ENCODE measurements around the gene CCDC6. TPM values are rescaled to one million over a fixed set of nuclear protein-coding genes. Genes with fewer than 3 reads are reported as not detected.
A peak's percentile ranks its signal among the peaks of the same experiment; 100 is the strongest.

The CCDC6 gene
- total and polyA plus RNA-seq, 9 of the 15 experiments (the other 6 are each of a cell fraction or from before 2014, with no cell fraction given), result 10.4 to 41.0 (median 20.9) TPM

GRCh38 chr10:59905066-59905730, 1.2 kb downstream of the CCDC6 start (continued):
- TF ChIP-seq AFF4 (CRISPR knock-in tag; IDR thresholded peaks at IDR 0.05) (no peak), SIX5 (IDR thresholded peaks at IDR 0.05; ENCODE audit: borderline replicate concordance in 1 of 2, insufficient read depth in 1 of 2, low read depth in 1 of 2, low read length in 2 of 2) (peak in 1 of 2 experiments; percentile 8; a peak in 1 of 4 replicates), MCM2 (IDR thresholded peaks at IDR 0.05; ENCODE audit: low read depth) (no peak)

GRCh38 chr10:59904426-59905065, 1.8 kb downstream of the CCDC6 start:
- no peaks in the 10 kb centered on the region for H3K9me3 ChIP-seq (replicated peaks; ENCODE audit: control insufficient read depth, insufficient read depth, low read depth, low read length)
- in situ Hi-C loops (cut with MboI) (no loop called here), intact Hi-C loops (cut with micrococcal nuclease) (loop anchor here (5.0 kb wide), 1 partner anchor 128 kb away; no protein-coding TSS in a partner anchor)
- peak in 1 of 4 experiments; percentile 41 for DNase-seq (ENCODE audit: extremely low read depth in 1 of 4, low spot score in 3 of 4)
- H2AFZ ChIP-seq (ENCODE audit: low read depth, low read length), result no peak overlapping the region
- WGBS (ENCODE audit: insufficient coverage, low coverage, missing lambda C conversion rate), result 43% methylated on average over 7 of the region's 7 CpGs
- peak overlapping the region; percentile 89 for H3K4me2 ChIP-seq (ENCODE audit: insufficient read depth, low read length)
- H3K9me1 ChIP-seq (ENCODE audit: control insufficient read depth, insufficient read depth, low read length), result no peaks in the 10 kb centered on the region
- H3K9ac ChIP-seq (ENCODE audit: insufficient read depth in 1 of 2, low read depth in 2 of 2, low read length in 2 of 2), result peak overlapping the region; percentile 31 to 79; a peak in 3 of 4 replicates
- peaks cover 18 to 33% of the 10 kb centered on the region in 2 experiments for H3K4me1 ChIP-seq (replicated peaks in 1 of 2; ENCODE audit: control insufficient read depth in 2 of 2, insufficient read depth in 2 of 2, low read length in 2 of 2)
- TF ChIP-seq ZNF41 (CRISPR knock-in tag; conservative IDR thresholded peaks at IDR 0.05) (no peak), HMBOX1 (IDR thresholded peaks at IDR 0.05) (peak; percentile 78), ZBTB34 (CRISPR knock-in tag; IDR thresholded peaks at IDR 0.05) (no peak), GATAD2B (IDR thresholded peaks at IDR 0.05; ENCODE audit: borderline replicate concordance) (no peak), NONO (IDR thresholded peaks at IDR 0.05; ENCODE audit: low read depth in 2 of 2, low read length in 1 of 2) (0 out of 4 replicates have a peak, but pooled peaks of 1 of the 2 experiments have one; percentile 44), RBBP5 (IDR thresholded peaks at IDR 0.05; ENCODE audit: borderline replicate concordance, insufficient read depth, low read length, poor library complexity, severe bottlenecking) (peak; percentile 12), ZKSCAN8 (CRISPR knock-in tag; IDR thresholded peaks at IDR 0.05) (no peak), KDM1A (IDR thresholded peaks at IDR 0.05) (peak in 1 of 2 experiments; percentile 61; a peak in 1 of 4 replicates)
- peaks cover 8% of the 10 kb centered on the region; the same call in 1 of the 2 replicates for H4K20me1 ChIP-seq (replicated peaks; ENCODE audit: control insufficient read depth, insufficient read depth, low read length)
- BruUV-seq (replicated peaks), result no TSS peak
- H3K79me2 ChIP-seq (ENCODE audit: control insufficient read depth, insufficient read depth, low read length), result peaks cover 74% of the 10 kb centered on the region
- H3K27me3 ChIP-seq (ENCODE audit: control insufficient read depth in 2 of 2, insufficient read depth in 2 of 2, low read length in 2 of 2), result no peaks in the 10 kb centered on the region
- no peak for ATAC-seq
- peaks cover 33% of the 10 kb centered on the region for H3K36me3 ChIP-seq (ENCODE audit: control insufficient read depth, insufficient read depth, low read length)
- no peak overlapping the region for H3K27ac ChIP-seq (ENCODE audit: extremely low read depth, low read depth, low read length)
- ChIA-PET CTCF (ENCODE audit: low intra/inter-chr PET ratio) (interaction anchor here (1.5 kb wide), 1 partner anchor 24 kb away, joined by 4 read pairs; no protein-coding TSS in a partner anchor), POLR2A (interaction anchor here (1.2 to 4.0 kb wide), 6 partner anchors 9 to 449 kb away, joined by 3 to 35 read pairs (median 8); no protein-coding TSS in a partner anchor)
- no peak for FAIRE-seq
- peak overlapping the region; percentile 86 for H3K4me3 ChIP-seq
